ENCODE measurements around the gene ITPRID1. TPM values are rescaled to one million over a fixed set of nuclear protein-coding genes. Genes with fewer than 3 reads are reported as not detected.

ITPRID1 gene
- total and polyA plus RNA-seq, 2 of the 8 experiments (the other 6 are each of a cell fraction or from before 2014, with no cell fraction given), result 0.09 to 0.47 TPM

DNA sequence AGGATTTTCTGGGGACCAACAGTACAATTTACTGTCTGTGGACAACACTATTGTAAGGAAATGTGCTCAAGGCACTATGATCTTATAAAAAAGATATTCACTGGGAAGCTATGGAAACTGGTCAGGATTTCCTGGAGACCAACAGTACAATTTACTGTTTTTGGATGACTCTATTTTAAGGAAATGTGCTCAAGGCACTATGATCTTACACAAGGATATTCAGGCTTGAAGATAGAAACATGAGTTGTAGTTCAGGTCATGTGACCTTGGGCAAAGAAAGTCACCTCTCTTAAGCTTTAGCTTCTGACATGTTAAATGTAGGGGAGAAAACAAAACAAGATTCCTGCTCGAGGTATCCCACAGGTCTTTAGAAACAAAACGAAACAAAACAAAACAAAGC, 1.7 kb upstream of the ITPRID1 start:
- Histone ChIP-seq H2BK15ac (ENCODE audit: low read length) (no peak overlapping the region), H3K4me2 (ENCODE audit: insufficient read depth in 1 of 2, low read depth in 2 of 2, low read length in 2 of 2) (no peak overlapping the region), H3K18ac (ENCODE audit: extremely low read depth, low read length) (no peak overlapping the region), H2BK5ac (ENCODE audit: low read depth, low read length) (no peak overlapping the region), H3K56ac (replicated peaks; ENCODE audit: insufficient read length, low read depth, low read length) (no peak overlapping the region), H2AK5ac (ENCODE audit: low read depth, low read length) (no peak overlapping the region), H4K8ac (ENCODE audit: extremely low read depth, insufficient read depth, low read length) (no peak overlapping the region), H3K79me1 (ENCODE audit: low read depth, low read length) (no peaks in the 10 kb centered on the region; the same call in 1 of the 2 replicates), H3K4me1 (replicated peaks in 1 of 4; ENCODE audit: control insufficient read depth in 3 of 4, insufficient read depth in 4 of 4, low read length in 3 of 4) (no peaks in the 10 kb centered on the region), H2AFZ (ENCODE audit: low read length) (no peak overlapping the region), H4K20me1 (replicated peaks in 1 of 2; ENCODE audit: control insufficient read depth in 1 of 2, insufficient read depth in 2 of 2, low read length in 2 of 2) (no peaks in the 10 kb centered on the region), H3K9ac (replicated peaks in 1 of 4; ENCODE audit: extremely low read depth in 1 of 4, low read depth in 3 of 4, low read length in 3 of 4) (no peak overlapping the region), H3K27ac (ENCODE audit: low read depth, low read length) (no peak overlapping the region), H3K36me3 (ENCODE audit: control insufficient read depth in 2 of 4, insufficient read depth in 4 of 4, low read length in 3 of 4) (no peaks in the 10 kb centered on the region; a peak in 1 of 8 replicates), H3K23ac (ENCODE audit: insufficient read length) (no peak overlapping the region), H2BK20ac (ENCODE audit: low read length) (no peak overlapping the region), H3K4me3 (ENCODE audit: extremely low read depth in 1 of 4, insufficient read depth in 2 of 4, low read depth in 3 of 4, low read length in 4 of 4) (no peak overlapping the region), H2BK120ac (replicated peaks; ENCODE audit: low read depth, low read length) (no peak overlapping the region), H3K27me3 (replicated peaks in 1 of 4; ENCODE audit: control insufficient read depth in 3 of 4, extremely low read depth in 1 of 4, insufficient read depth in 3 of 4, low read length in 3 of 4) (peaks cover 0 to 1% (median 0%) of the 10 kb centered on the region in 4 experiments; a peak in 1 of 7 replicates), H4K91ac (replicated peaks; ENCODE audit: insufficient read length, low read length) (no peak overlapping the region), H3K4ac (replicated peaks; ENCODE audit: insufficient read length, low read depth, low read length) (no peak overlapping the region), H3K79me2 (ENCODE audit: control insufficient read depth in 1 of 2, insufficient read depth in 2 of 2, low read length in 2 of 2) (no peaks in the 10 kb centered on the region), H2BK12ac (ENCODE audit: low read depth, low read length) (no peak overlapping the region), H3K23me2 (ENCODE audit: low read depth, low read length) (no peaks in the 10 kb centered on the region), H4K5ac (ENCODE audit: insufficient read length, low read depth, low read length) (no peak overlapping the region), H3K9me3 (ENCODE audit: insufficient read depth in 2 of 2, low read depth in 1 of 2, low read length in 1 of 2) (peaks cover 8 to 10% of the 10 kb centered on the region in 2 experiments; a peak in 2 of 4 replicates), H3K14ac (ENCODE audit: insufficient read length) (no peak overlapping the region)
- CTCF ChIA-PET (ENCODE audit: partially characterized antibody), result no interaction called here
- no peak for DNase-seq (ENCODE audit: low read depth in 1 of 2, low spot score in 2 of 2)
- FAIRE-seq, result no peak
- whole genome bisulfite sequencing, 2 experiments (ENCODE audit: extremely low coverage in 1 of 2, insufficient coverage in 1 of 2, insufficient read length in 1 of 2, insufficient replicate concordance in 2 of 2, low coverage in 1 of 2, low lambda C conversion rate in 2 of 2, missing lambda C conversion rate in 1 of 2), result 89% methylated on average over 2 of the region's 2 CpGs; no CpG with 5 or more reads in 1 of the 2 experiments
- TF ChIP-seq SP2 (IDR thresholded peaks at IDR 0.05; ENCODE audit: low read length), result no peak
- no peak for TF ChIP-seq FOSL1 (IDR thresholded peaks at IDR 0.05; ENCODE audit: insufficient read depth, low read depth, low read length)
- TF ChIP-seq PHF8 (conservative IDR thresholded peaks at IDR 0.05; ENCODE audit: low read depth, low read length), result no peak
- no peak for TF ChIP-seq CHD2 (IDR thresholded peaks at IDR 0.05; ENCODE audit: low read length)
- no peak for TF ChIP-seq CEBPB (IDR thresholded peaks at IDR 0.05; ENCODE audit: low read depth, low read length)
- TF ChIP-seq POU5F1 (IDR thresholded peaks at IDR 0.05; ENCODE audit: low read depth, low read length), result no peak
- POLR2A ChIA-PET (ENCODE audit: partially characterized antibody), result no interaction called here
